ACC112 (cell line): Measurements from ENCODE around the gene NPPB.

ENCODE experiments used
- H2AFZ ChIP-seq: fragments of 200-600 bp; sonication (generic); one replicate; pipeline ENCODE4 v1.6.0; 2017; ENCODE audit warnings: antibody characterized with exemption, low read length; ENCODE audit not compliant: unreplicated experiment
- H3K27ac ChIP-seq: fragments of 200-600 bp; sonication (generic); 2 replicates; pipeline ENCODE4 v1.5.1; 2014; ENCODE audit warnings: low read depth, mild to moderate bottlenecking, antibody characterized with exemption, low read length, moderate library complexity
- H3K27me3 ChIP-seq: fragments of 200-600 bp; sonication (generic); 2 replicates; pipeline ENCODE4 v1.6.1; 2014; ENCODE audit warnings: mild to moderate bottlenecking, antibody characterized with exemption, low read length, moderate library complexity, mixed read lengths; ENCODE audit not compliant: insufficient read depth
- H3K36me3 ChIP-seq: fragments of 200-600 bp; sonication (generic); 2 replicates; pipeline ENCODE4 v1.6.1; 2016; ENCODE audit warnings: mild to moderate bottlenecking, antibody characterized with exemption, low read length, moderate library complexity, mixed read lengths; ENCODE audit not compliant: insufficient read depth
- H3K4me1 ChIP-seq: fragments of 200-600 bp; sonication (generic); one replicate; pipeline ENCODE4 v1.6.1; 2016; ENCODE audit warnings: low read length, mixed read lengths; ENCODE audit not compliant: insufficient read depth, unreplicated experiment, control insufficient read depth
- H3K4me3 ChIP-seq: fragments of 200-600 bp; sonication (generic); 2 replicates; pipeline ENCODE4 v1.5.1; 2014; ENCODE audit warnings: mild to moderate bottlenecking, low read depth, low read length
- H3K79me2 ChIP-seq: fragments of 200-600 bp; sonication (generic); one replicate; pipeline ENCODE4 v1.6.0; 2016; ENCODE audit warnings: low read length; ENCODE audit not compliant: control insufficient read depth, unreplicated experiment, insufficient read depth

Gene NPPB

GRCh38 chr1:11826946-11827345 is 31.8 kb downstream of the NPPB start:
- Histone ChIP-seq H3K36me3 (peaks cover 18% of the 10 kb centered on the region; the same call in 1 of the 2 replicates), H2AFZ (no peak overlapping the region), H3K27me3 (no peaks in the 10 kb centered on the region), H3K4me3 (no peak overlapping the region), H3K79me2 (no peaks in the 10 kb centered on the region), H3K27ac (no peak overlapping the region), H3K4me1 (peaks cover 2% of the 10 kb centered on the region)

GRCh38 chr1:11825131-11825530 is 33.6 kb downstream of the NPPB start:
- H3K36me3 ChIP-seq, result peaks cover 16% of the 10 kb centered on the region; the same call in 1 of the 2 replicates
- H3K27ac ChIP-seq, result no peak overlapping the region
- no peak overlapping the region for H3K4me3 ChIP-seq
- no peaks in the 10 kb centered on the region for H3K27me3 ChIP-seq
- H3K79me2 ChIP-seq, result no peaks in the 10 kb centered on the region
- H2AFZ ChIP-seq, result no peak overlapping the region
- H3K4me1 ChIP-seq, result peaks cover 8% of the 10 kb centered on the region

- no peaks in the 10 kb centered on the region for H3K27me3 ChIP-seq
- no peaks in the 10 kb centered on the region for H3K79me2 ChIP-seq
- H3K27ac ChIP-seq, result no peak overlapping the region
- H2AFZ ChIP-seq, result no peak overlapping the region
- H3K4me3 ChIP-seq, result no peak overlapping the region
- H3K36me3 ChIP-seq, result peaks cover 20% of the 10 kb centered on the region
- H3K4me1 ChIP-seq, result peaks cover 8% of the 10 kb centered on the region
These were observed 35.2 kb downstream of the NPPB start for GRCh38 chr1:11823366-11824137.

GRCh38 chr1:11822091-11822490 is 36.7 kb downstream of the NPPB start:
- peaks cover 8% of the 10 kb centered on the region for H3K4me1 ChIP-seq
- peaks cover 24% of the 10 kb centered on the region for H3K36me3 ChIP-seq
- H3K4me3 ChIP-seq, result no peak overlapping the region
- no peaks in the 10 kb centered on the region for H3K27me3 ChIP-seq
- no peaks in the 10 kb centered on the region for H3K79me2 ChIP-seq
- H3K27ac ChIP-seq, result peak overlapping the region; percentile 63
- H2AFZ ChIP-seq, result no peak overlapping the region

GRCh38 chr1:11817192-11817591 is 41.6 kb downstream of the NPPB start:
- no peaks in the 10 kb centered on the region for H3K27me3 ChIP-seq
- no peaks in the 10 kb centered on the region for H3K79me2 ChIP-seq
- no peak overlapping the region for H3K4me3 ChIP-seq
- no peak overlapping the region for H3K27ac ChIP-seq
- no peak overlapping the region for H2AFZ ChIP-seq
- peaks cover 8% of the 10 kb centered on the region for H3K4me1 ChIP-seq
- H3K36me3 ChIP-seq, result peaks cover 36% of the 10 kb centered on the region

- Histone ChIP-seq H3K27me3 (no peaks in the 10 kb centered on the region), H3K4me3 (no peak overlapping the region), H3K4me1 (no peaks in the 10 kb centered on the region), H3K79me2 (peaks cover 14% of the 10 kb centered on the region), H2AFZ (no peak overlapping the region), H3K36me3 (peaks cover 25% of the 10 kb centered on the region), H3K27ac (no peak overlapping the region)
These were observed 45.7 kb downstream of the NPPB start for GRCh38 chr1:11813021-11813420.
